GM10266 (cell line): Measurements from ENCODE around the gene EOLA1.
A peak's percentile ranks its signal among the peaks of the same experiment; 100 is the strongest.

Experiments used
- DNase-seq: peaks from one replicate; pipeline ENCODE4 v3.0.0; 2012; ENCODE audit errors: extremely low spot score
- TF ChIP-seq, protein P1 (sequence below): IDR thresholded peaks from 2 replicates; pipeline ENCODE4 v1.5.1; 2012; ENCODE audit warnings: mild to moderate bottlenecking, low read depth; ENCODE audit not compliant: control insufficient read depth, insufficient read depth; ENCODE audit errors: missing control alignments

EOLA1 gene

DNA sequence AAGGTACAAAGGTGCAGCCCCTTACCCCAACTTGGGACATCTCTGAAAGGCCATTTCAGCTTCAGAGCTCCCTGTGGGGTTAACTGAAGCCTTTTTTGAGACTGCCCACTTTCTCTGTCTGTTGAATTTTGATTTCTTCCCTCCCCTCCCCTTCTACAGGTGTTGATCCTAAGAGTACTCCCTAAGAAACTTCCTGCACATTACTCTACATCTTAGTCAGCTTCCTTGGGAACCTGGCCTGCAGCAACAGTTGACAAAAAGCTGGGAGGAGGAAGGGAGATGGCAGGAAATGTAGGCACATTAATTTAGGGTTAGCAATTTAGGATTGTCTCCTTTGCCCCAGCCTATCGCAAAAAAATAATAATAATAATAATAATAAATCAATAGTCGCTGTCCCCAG lies 34.5 kb upstream of the EOLA1 start:
- TF ChIP-seq, protein P1, sequence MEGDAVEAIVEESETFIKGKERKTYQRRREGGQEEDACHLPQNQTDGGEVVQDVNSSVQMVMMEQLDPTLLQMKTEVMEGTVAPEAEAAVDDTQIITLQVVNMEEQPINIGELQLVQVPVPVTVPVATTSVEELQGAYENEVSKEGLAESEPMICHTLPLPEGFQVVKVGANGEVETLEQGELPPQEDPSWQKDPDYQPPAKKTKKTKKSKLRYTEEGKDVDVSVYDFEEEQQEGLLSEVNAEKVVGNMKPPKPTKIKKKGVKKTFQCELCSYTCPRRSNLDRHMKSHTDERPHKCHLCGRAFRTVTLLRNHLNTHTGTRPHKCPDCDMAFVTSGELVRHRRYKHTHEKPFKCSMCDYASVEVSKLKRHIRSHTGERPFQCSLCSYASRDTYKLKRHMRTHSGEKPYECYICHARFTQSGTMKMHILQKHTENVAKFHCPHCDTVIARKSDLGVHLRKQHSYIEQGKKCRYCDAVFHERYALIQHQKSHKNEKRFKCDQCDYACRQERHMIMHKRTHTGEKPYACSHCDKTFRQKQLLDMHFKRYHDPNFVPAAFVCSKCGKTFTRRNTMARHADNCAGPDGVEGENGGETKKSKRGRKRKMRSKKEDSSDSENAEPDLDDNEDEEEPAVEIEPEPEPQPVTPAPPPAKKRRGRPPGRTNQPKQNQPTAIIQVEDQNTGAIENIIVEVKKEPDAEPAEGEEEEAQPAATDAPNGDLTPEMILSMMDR, result no peak
- DNase-seq, result no peak

DNA sequence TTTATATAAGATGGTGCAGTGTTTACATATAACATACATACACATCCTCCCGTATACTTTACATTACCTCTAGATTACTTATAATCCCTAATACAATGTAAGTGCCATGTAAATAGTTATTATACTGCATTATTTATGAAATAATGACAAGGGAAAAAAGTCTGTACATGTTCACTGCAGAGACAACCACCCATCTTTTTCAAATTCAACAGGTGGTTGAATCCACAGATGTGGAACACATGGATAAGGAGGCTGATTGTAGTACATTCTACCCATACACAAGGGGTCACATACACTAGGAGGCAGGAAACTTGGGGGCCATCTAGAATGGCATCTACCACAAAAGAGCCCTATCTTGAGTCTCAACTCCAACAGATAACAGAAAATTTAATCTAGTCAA lies 32.3 kb upstream of the EOLA1 start:
- DNase-seq, result no peak
- TF ChIP-seq, protein P1, result no peak

DNA sequence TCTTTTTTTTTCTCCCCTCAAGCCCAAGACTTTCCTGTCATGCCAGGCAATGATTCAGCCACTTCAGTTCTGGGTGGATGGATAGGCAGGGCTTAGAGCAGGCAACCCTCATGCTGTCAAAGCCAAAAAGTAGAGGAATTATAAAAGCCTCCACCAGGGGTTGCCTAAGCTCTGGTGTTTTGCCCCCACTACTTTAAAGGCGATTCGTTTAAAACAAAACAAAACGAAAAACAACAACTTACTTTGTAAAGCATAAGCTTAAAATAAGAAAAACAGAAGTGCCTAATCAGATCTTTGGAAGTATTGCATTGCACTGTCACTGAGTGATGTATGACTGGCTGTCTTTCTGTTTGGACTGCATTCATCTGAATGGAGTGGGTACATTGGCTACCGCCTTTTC lies 30.4 kb upstream of the EOLA1 start:
- no peak for DNase-seq

DNA sequence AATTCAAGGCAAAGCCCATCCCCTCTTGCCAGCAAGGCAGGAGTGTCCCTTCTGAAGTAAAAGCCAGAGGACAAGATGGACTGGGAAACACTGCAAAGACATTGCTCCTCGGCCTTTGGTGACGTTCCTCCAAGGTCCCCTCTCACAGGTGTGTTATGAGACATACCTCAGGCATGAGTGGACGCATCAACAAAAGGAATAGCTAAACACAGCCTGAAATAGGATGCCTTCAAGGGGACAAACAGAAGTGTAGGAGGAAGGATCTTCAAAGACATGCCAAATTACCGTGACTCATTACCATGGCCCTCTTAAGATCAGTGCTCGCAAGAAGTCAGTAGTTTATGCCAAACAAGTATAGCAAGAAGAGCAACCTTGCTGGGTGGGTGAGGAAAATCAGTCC lies 29.7 kb upstream of the EOLA1 start:
- no peak for DNase-seq
- TF ChIP-seq, protein P1, result no peak

More for the DNA sequence above, 30.4 kb upstream of the EOLA1 start:
- TF ChIP-seq, protein P1, result no peak

DNA sequence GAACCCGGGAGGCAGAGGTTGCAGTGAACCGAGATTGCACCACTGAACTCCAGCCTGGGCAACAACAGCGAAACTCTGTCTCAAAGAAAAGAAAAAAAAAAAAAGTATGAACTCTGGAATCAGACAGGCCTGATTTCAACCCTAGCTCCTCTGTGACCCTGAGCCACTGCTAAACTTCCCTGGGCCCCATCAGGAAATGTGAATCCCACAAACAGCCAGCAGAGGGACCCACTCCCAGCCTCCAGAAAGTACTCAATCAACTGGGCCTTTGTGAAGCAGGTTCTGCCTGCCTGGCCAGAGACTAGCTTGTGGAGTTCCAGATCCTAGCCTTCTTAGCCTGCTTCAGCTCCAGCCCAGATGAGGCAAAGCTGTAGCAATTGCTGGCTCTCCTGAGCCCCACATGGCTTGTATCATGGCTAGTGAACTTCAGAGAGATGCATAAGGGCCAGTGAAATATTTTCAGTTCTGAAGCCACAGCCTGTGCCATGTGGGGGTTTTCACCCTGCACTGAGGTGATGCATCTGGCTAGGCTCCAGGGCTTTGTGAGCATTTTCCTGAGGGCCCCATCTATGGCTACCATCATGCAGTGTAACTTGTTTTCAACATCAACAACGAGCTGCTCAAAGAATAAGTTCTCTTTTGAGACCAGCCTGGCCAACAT lies 28.5 kb upstream of the EOLA1 start:
- peak; percentile 40 for DNase-seq
- TF ChIP-seq, protein P1, result peak; percentile 61

DNA sequence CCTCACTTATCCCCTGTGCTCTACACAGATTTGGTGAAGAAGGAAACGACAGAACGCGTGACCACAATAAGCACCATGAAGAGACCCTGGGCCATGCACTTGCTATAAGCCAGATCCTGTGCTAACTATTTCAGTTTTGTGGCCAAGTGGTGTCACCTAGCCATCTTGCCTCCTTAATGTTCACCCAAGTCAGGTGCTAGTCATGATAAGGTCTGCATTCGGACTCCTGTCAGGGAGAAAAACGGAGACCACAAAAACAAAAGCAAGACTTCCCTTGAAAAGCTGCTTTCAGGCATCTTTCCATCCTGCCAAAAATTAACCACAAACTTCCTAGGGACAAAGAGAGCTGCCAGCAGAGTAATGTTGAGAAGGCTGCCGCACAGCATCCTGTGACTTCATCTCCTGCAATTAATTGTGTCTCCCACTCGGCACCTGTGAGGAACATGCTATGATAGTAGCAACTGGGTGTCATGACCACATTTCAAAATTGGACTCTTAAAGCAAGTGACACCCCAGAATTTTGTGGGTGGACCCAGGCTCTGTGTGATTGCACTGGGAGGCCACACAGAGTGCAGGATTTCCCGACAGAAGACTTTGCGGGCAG lies 26.9 kb upstream of the EOLA1 start:
- TF ChIP-seq, protein P1, result no peak
- no peak for DNase-seq

DNA sequence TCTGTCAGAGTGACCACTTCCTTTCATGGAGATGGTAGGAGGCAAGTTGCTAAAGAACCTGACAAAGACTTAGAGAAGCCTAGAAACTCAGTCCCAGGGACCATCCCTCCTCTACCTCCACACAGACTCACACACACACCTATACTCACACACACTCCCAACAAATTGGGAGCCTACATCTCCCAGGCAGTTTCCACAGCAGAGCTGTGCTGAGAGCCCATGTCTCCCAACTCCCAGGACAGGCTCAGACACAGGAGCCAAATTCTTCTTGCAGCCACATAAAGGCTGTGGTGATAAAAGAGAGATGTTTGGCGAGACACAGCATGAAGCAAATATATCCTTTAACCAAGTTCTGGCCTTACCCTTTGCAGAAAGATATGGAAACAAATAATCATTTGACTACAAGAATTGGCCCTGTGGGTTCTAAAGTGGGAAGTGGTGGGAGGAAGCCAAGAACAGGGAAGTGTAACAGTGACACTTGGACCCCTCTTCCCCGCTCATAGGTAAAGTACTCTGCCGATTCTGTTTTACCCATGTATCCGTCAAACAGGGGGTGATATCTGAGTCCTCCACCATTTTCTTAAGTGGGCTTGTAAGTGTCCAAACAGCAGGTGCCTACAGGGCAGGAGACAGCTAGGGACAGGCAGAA lies 24.7 kb upstream of the EOLA1 start:
- TF ChIP-seq, protein P1, result no peak
- DNase-seq, result no peak
